Stomach (tissue), 4 donors: ENCODE data around the gene SEC22A.

Experiments used
- POLR2A ChIP-seq, 4 donors: fragments of 450-650 bp; IDR thresholded peaks; one replicate each; pipeline ENCODE4 v1.6.1; 2016; ENCODE audit warnings: antibody characterized with exemption in 4 of 4, control low read depth in 2 of 4, mild to moderate bottlenecking in 1 of 4, moderate library complexity in 1 of 4
- TF ChIP-seq, protein P1 (sequence below), 7 experiments: fragments of 450-650 bp in 4 of 7; fragments of 200-600 bp in 3 of 7; sonication (generic) in 3 of 7; IDR thresholded peaks; one replicate each; pipeline ENCODE4 v1.5.1; 2016 to 2019; ENCODE audit warnings: antibody characterized with exemption in 7 of 7, control low read depth in 2 of 7, mild to moderate bottlenecking in 1 of 7

DNA sequence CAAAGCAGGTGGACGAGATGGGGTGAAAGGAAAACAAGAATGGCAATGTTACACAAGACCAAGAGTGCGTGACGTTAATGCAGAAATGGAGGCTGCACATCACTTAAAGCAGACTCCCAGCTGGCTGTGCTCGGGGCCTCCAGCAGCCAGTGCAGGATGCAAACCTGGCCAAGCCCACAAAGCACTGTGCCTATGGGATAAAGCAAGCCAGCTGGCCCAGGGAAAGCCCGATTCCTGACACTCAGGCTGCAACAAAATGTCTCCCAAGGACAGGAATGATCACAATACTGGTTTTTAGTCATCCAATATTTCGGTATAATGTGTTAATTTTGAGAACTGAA, 86.2 kb downstream of the SEC22A start:
- TF ChIP-seq, protein P1, sequence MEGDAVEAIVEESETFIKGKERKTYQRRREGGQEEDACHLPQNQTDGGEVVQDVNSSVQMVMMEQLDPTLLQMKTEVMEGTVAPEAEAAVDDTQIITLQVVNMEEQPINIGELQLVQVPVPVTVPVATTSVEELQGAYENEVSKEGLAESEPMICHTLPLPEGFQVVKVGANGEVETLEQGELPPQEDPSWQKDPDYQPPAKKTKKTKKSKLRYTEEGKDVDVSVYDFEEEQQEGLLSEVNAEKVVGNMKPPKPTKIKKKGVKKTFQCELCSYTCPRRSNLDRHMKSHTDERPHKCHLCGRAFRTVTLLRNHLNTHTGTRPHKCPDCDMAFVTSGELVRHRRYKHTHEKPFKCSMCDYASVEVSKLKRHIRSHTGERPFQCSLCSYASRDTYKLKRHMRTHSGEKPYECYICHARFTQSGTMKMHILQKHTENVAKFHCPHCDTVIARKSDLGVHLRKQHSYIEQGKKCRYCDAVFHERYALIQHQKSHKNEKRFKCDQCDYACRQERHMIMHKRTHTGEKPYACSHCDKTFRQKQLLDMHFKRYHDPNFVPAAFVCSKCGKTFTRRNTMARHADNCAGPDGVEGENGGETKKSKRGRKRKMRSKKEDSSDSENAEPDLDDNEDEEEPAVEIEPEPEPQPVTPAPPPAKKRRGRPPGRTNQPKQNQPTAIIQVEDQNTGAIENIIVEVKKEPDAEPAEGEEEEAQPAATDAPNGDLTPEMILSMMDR (IDR thresholded peaks at IDR 0.05) = no peak
- TF ChIP-seq POLR2A (IDR thresholded peaks at IDR 0.05) = no peak
